ENCODE data around the gene SLC38A11.

DNA sequence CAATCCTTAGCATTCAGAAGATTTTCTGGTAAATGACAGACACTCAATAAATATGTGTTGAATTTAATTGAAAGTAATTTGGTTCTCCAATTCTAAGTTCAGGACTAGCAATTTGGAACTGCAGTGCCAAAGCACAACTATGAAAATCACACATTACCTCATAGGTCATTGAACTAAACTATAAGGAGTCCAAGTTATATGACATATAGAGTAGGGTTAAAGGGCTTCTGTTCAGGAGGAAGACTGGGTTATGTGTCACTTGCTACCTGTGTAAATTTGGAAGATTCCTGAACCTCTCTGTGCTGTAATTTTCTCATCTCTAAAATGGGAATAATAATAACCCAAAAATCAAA, 85.9 kb downstream of the SLC38A11 start:
- TF ChIP-seq, protein P1, sequence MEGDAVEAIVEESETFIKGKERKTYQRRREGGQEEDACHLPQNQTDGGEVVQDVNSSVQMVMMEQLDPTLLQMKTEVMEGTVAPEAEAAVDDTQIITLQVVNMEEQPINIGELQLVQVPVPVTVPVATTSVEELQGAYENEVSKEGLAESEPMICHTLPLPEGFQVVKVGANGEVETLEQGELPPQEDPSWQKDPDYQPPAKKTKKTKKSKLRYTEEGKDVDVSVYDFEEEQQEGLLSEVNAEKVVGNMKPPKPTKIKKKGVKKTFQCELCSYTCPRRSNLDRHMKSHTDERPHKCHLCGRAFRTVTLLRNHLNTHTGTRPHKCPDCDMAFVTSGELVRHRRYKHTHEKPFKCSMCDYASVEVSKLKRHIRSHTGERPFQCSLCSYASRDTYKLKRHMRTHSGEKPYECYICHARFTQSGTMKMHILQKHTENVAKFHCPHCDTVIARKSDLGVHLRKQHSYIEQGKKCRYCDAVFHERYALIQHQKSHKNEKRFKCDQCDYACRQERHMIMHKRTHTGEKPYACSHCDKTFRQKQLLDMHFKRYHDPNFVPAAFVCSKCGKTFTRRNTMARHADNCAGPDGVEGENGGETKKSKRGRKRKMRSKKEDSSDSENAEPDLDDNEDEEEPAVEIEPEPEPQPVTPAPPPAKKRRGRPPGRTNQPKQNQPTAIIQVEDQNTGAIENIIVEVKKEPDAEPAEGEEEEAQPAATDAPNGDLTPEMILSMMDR (IDR thresholded peaks at IDR 0.05) = no peak
- no peak for TF ChIP-seq POLR2A (IDR thresholded peaks at IDR 0.05)
